Stimulated activated CD8-positive, alpha-beta memory T cell treated with anti-CD3 and anti-CD28 coated beads, Interleukin-7, amount 100 ng/mL, for 4 hours (primary cell): ENCODE results near the gene MBTD1.
"Not testable (repeated sequence)": the region's sequence is repeated elsewhere in the genome, so short reads cannot be mapped to it uniquely, and the experiment has no call there.

ENCODE experiments used
- DNase-seq, 2 donors: peaks; one replicate each; pipeline ENCODE4 v3.0.0-alpha.2; 2020; ENCODE audit warnings: low read depth in 2 of 2

Gene MBTD1

DNA sequence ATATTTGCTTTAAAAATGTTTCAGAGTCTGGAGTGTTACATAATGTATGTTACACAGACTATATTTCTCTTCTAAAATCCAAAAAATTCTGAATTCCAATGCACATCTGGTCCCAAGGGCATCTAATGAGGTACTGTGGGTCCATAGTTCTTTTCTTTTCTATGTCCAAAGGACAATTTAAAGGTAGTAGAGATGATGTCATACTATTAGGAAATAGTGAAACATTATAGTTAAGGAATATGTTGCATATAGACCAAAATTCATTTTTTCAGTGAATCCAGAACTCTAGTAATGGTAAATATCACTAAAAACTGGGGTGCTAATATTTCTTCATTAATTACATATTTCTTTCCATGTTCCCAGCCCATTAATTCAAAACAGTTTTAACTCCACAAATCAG is 70.7 kb downstream of the MBTD1 start:
- DNase-seq: no peak

- no peak for DNase-seq
These were observed 71.5 kb downstream of the MBTD1 start for GRCh38 chr17:51188271-51188833.

GRCh38 chr17:51185763-51186332 is 74.0 kb downstream of the MBTD1 start:
- DNase-seq: no peak

DNA sequence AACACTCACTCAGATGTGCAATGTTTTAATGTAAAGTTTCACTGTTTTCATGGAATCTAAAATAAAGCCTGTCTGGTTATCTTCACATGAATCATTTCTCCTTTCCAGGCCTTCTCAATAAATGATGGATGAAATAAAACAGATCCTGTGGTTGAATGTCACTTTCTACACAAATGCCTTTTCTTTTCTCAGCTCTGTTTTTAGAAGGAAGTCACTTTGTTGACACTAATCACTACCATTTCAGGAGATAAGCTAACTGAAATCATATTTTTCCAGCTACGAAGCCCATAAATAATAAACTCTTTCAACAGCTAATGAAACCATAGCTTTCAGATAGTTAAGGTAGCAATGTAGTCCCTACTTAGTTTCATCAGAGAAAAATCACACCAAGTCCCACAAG is 75.7 kb downstream of the MBTD1 start:
- DNase-seq: no peak

GRCh38 chr17:51180486-51180885 is 79.4 kb downstream of the MBTD1 start:
- no peak for DNase-seq

- not testable (repeated sequence) for DNase-seq
These were observed 87.8 kb downstream of the MBTD1 start for GRCh38 chr17:51172030-51172429.

DNA sequence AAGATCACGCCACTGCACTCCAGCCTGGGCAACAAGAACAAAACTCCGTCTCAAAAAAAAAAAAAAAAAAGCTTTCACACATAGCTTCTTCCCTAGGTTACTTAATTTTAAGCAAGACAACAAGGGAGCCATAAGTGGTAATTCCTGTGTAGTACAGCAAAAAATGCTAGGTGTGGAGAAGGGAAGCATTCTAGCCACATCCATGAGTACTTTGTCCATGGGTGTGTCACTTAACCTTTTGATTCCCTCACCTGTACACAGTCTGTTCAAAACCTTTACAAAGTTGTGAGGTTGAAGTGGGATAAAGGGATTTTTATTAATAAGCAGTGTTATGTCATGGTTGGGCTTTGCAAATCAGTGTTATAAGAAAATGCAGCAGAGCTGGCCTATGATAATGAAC is 89.1 kb downstream of the MBTD1 start:
- no peak for DNase-seq

DNA sequence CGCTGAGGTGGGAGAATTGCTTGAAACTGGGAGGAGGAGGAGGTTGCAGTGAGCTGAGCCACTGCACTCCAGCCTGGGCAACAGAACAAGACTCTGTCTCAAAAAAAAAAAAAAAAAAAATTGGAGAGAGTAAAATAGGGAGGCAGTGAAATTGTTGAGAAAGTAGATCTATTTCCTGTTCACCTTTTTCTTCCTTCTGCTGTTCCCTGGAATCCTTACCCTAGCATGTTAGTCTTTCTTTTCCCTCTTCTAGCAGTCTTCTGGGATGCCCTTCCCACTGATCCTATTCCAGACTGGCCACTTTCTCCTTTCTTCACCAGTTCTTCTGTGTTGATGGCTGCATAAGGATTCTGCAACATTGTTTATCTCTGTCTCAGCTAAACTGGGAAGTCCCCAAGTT is 90.5 kb downstream of the MBTD1 start:
- no peak for DNase-seq

DNA sequence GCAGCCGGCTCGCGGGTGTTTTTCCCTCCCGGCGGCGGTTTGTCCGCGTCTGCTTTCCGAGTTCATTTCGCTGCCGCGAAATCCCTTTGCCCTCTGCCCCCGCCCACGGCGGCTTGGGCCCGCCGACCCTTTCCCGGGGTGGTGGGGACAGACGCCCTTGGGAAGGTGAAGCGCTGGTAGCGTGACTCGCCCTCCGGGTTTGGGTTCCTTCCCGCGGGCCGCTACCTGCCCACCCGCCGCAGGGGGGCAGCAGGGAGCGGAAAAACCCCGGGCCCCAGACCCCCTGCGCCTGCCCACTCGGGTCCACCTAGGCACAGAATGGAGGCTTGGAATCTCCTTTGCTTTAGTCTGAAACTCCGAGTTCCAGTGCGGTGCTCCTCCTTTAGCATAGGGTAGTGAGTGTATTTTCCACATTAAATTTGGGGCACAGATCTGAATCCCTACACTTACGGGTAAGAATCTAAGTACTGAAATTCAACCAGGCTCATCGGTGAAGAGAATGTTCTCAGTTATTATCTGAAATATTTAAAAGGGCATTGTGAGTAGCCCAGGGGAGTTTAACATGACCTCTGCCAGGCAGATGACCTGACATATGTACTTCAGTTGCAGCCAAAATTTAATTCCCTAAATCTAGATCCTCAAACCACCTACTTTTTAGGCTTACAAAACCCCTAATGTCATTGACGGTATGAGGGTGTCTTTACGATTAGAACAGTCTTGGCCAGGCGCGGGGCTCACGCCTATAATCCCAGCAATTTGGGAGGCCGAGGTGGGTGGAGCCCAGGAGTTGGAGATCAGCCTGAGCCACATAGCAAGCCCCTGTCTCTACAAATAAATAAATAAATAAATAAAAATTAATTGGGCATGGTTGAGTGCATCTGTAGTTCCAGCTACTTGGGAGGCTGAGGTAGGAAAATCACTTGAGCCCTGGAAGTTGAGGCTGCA is 92.6 kb downstream of the MBTD1 start:
- peak; percentile 24 to 64 for DNase-seq

DNA sequence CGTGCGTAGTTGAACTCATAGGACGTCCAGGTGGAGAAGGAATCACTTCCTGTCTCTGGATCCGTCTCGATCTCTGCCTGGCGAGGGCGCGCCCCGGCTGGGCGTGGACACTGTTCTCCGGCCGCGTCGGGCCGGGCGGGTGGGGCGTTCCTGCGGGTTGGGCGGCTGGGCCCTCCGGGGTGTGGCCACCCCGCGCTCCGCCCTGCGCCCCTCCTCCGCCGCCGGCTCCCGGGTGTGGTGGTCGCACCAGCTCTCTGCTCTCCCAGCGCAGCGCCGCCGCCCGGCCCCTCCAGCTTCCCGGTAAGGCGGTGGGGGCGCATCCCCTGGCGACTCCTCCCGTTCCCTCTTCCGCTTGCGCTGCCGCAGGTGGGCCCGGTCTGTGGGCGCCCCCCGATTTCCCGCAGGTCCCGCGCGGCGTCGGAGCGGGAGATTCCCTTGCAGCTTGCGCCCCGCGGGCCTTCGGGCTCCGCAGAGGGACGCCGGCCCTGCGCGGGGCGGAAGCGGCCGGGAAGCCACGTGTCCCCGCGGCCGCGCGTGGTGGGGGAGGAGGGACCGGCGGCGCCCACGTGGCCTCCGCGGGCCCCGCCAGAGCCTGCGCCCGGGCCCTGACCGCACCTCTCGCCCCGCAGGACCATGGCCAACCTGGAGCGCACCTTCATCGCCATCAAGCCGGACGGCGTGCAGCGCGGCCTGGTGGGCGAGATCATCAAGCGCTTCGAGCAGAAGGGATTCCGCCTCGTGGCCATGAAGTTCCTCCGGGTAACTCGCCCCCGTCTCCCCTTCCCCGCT is 93.5 kb downstream of the MBTD1 start, which contains the start of gene NME2:
TSS of gene NME2 (plus strand) at position 214 of the 789 bp plus-strand sequence. CDS start at position 634, 420 bp downstream.
- peak; percentile 37 to 73 for DNase-seq

DNA sequence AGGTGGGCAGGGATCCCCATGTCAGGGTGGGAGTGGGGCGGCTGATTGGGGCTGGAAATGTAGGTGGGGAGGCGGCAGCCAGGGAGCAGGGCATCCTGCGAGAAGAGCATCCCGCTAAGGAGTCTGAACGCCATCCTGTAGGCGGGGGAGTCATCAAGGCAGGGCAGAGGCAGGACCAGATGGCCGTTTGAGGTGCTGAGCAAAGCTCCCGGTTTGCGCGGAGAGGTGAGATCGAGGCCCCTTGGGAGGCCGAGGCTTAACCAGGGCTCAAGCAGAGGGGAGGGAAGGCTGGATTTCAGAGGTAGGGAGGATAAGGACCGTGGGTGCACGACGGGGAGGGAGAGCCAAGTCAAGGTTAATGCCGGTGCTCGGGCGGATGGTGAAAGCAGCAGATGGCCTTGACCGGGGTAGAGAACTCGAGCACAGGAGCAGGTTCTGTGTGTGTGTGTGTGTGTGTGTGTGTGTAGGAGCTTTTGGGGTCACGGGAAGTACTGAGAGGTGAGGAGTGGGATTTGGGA is 94.1 kb downstream of the MBTD1 start:
- DNase-seq: peak in 1 of 2 donors; percentile 6

DNA sequence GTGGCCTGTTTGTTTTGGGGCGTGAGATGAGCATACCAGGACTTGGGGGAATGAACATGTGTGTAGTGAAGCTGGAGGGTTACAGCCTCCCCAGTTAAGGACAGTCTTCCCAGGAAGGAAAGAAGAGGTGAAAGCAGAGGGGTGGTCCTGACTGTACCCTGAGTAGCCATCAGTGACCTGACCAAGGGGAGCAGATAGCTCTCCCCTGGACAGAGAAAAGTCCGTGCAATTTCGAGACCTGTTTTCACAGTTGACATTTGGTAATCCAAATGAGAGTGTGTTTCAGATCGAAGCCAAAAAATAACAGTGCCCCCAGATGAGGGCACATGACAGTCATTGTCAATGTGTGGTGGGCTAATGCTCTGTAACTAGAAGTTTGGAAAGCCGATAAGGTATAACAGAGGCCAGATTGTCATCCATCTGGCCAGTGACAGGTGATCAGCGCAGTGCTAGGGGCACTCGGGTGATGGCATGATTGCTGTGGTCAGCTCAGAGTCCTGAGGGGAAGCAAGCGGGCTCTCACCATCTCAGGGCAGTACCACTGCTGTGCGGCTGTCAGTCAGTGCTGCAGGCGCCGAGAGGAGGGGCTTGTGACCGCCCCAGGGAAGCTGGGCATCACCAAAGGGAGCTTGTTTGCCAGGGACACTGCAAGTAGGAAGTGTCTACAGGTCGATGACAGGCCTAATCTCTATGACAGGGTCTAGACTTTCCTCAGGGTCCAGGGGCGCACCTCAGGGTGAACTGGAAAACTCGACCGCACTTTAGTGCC is 94.8 kb downstream of the MBTD1 start:
- no peak for DNase-seq

DNA sequence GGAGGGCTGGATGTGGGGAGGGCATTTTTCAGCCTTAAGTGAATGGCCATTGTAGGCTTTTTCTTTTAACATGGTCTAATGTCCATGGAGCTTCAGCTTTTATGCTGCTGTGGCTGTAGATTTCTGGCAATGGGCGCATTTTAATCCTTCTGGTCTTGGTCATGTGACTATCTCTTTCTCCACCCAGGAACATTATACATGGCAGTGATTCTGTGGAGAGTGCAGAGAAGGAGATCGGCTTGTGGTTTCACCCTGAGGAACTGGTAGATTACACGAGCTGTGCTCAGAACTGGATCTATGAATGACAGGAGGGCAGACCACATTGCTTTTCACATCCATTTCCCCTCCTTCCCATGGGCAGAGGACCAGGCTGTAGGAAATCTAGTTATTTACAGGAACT is 98.3 kb downstream of the MBTD1 start:
- DNase-seq: no peak

DNA sequence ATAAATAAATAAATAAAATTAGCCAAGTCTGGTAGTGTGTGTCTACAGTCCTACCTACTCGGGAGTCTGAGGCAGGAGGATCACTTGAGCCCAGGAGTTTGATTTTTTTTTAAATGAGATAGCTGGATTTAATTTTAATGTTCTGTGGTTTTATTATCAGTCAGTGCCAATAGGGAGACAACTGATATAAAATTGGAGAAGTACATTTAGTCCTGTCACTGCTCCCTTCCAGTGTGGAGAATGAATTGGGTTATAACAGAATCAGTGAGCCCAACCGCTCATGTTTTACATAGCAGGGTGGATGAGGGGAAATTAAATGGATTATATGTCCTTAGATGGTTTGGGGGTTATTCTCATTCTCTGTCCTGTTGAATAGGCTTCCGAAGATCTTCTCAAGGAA is 100.2 kb downstream of the MBTD1 start:
- no peak for DNase-seq

GRCh38 chr17:51155416-51155815 is 104.4 kb downstream of the MBTD1 start:
- no peak for DNase-seq

GRCh38 chr17:51154176-51154575 is 105.7 kb downstream of the MBTD1 start:
- no peak for DNase-seq

- peak; percentile 91 to 97 for DNase-seq
These were observed 106.4 kb downstream of the MBTD1 start, which contains the start of gene NME1 for GRCh38 chr17:51153210-51154072. Gene NME1 (plus strand): TSS chr17:51153559. CDS start chr17:51155655, 2,096 bp downstream.

DNA sequence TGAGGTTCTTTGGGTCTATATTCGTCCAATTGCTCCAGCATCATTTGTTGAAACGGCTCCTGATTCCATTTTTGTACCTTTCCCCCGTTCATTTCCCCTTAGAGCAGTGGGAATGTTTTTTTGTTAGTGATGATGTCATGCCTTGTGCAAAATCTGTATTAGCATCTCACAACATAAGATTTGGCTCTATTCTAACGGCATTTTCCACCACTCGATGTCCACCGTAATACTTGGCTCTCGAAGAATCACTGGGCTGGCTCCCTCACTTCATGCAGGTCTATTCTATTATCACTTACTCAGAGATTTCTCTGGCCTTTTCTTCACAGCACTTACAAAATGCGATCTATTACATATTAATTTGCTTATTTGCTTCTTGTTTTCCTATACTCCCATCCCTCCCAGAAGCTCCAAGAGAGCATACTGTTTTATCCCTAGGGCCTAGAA is 107.1 kb downstream of the MBTD1 start:
- DNase-seq: no peak

DNA sequence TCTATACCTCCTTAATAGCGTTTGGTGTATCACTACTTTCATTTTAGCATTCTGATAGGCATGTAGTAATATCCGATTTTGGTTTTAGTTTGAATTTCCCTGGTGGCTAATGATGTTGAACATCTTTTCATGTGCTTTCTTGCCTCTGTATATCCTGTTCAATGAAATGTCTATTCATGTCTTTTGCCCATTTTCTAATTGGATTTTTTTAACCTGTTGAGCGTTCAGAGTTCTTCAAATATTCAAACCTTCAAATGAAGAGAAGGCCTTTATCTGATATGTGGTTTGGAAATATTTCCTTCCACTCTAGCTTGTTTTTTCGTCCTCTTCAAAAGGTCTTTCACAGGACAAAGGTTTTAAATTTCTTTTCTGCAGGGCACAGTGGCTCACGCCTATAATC is 108.9 kb downstream of the MBTD1 start:
- no peak for DNase-seq

GRCh38 chr17:51149163-51149562 is 110.7 kb downstream of the MBTD1 start:
- DNase-seq: no peak
